Measurements from ENCODE around the gene HSPB2.
"Not testable (repeated sequence)": the region's sequence is repeated elsewhere in the genome, so short reads cannot be mapped to it uniquely, and the experiment has no call there.

The HSPB2 gene

DNA sequence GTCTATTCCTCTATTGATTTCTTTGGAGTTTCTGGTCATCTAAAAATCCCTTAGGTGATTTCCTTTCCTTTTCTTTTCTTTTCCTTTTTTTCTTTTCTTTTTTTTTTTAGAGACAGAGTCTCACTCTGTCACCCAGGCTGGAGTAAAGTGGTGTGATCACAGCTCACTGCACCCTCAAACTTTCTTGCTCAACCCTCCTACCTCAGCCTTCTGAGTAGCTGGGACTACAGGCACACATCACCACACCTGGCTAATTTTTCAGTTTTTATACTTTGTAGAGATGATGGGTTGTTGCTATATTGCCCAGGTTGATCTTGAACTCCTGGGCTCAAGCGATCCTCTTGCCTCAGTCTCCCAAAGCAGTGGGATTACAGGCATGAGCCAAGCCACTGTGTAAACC is 4.2 kb downstream of the HSPB2 start:
- DNase-seq: no peak

DNA sequence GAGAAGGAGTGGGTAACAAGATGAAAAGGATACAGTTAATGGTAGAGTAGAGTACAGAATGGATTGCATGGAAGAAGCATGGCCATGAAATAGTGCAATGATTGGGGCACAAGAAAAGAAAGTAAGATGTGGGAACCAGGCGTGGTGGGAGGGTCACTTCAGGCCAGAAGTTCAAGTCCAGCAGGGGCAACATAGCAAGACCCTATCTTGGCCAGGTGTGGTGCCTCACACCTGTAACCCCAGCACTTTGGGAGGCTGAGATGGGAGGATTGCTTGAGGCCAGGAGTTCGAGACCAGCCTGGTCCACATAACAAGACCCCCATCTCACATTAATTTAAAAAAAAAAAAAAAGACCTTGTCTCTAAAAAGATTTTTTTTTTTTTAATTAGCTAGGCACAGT is 4.8 kb downstream of the HSPB2 start:
- DNase-seq: no peak

DNA sequence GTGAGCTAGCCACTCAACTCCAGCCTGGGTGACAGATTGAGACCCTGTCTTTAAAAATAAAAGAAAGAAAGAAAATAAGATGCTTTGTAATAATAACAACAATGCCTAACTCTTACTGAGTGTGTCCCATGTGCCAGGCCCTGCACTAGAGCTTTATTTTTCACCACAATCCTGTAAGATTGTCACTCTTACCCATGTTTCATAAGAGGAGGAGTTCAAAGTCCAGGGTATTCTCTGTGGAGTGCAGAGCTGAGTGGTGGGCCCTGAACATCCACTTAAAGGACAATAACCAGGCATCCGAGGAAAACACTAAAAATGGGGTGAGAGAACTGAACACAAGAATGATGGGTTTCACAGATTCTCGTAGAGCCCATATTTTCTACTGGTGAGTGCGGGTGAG is 5.3 kb downstream of the HSPB2 start:
- no peak for DNase-seq

DNA sequence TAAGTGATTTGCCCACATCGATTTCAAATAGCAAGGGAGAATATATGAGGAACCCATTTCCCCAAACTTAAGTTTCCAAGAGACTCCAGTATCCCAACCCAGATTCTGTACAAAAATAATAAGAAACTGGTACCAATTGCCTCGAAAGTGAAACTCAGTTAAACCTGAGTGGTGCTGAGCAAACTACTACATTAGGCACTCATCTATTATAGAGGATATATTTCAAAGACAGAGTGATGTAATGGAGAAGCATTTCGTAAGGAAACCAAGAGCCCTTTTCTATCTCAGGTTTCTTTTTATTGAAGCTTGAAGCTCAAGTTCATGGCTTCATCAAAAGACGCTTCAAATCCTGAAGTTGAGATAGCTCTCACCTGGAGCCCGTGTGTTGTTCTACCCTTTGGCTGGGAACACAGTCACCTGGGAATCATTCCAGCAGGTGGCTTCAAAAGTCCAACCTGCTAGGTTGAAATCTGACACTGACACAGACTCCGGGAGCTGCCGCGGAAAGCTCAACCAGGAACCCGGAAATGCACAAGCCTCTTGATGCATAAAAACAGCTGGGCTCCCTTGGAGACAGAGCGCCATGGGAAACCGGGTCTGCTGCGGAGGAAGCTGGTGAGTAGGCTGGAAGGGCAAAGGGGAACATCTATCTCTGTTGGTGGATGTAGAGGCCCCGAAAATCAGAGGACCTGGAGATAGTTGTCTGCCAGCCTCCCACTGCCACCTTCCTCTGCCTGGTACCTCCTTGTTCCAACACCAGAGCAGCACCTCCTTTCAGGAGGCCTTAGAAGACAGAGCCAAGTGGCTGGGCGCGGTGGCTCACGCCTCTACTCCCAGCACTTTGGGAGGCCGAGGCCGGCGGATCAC is 6.1 kb downstream of the HSPB2 start, which contains the start of gene C11orf52:
Gene C11orf52 (plus strand): TSS at position 524 of the 867 bp plus-strand sequence. CDS start 60 bp downstream, at position 584.
- DNase-seq: no peak

DNA sequence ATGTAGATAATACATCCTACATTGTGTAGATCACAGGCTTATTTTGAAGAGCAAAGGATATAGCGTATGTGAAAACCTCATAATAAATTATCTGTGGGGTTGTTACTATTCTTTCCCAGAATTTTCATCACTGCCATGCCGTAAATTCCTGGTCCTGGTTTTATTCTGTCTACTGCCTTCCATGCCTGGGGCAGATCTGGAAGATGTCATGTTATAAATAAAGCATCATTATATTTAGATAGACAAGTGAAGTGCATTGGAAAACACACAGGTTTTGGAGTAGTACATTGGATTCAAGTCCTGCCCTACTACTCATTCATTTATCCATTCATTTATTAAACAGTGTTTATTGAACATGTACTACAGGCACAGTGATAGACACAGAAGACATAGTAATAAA is 8.4 kb downstream of the HSPB2 start:
- no peak for DNase-seq

DNA sequence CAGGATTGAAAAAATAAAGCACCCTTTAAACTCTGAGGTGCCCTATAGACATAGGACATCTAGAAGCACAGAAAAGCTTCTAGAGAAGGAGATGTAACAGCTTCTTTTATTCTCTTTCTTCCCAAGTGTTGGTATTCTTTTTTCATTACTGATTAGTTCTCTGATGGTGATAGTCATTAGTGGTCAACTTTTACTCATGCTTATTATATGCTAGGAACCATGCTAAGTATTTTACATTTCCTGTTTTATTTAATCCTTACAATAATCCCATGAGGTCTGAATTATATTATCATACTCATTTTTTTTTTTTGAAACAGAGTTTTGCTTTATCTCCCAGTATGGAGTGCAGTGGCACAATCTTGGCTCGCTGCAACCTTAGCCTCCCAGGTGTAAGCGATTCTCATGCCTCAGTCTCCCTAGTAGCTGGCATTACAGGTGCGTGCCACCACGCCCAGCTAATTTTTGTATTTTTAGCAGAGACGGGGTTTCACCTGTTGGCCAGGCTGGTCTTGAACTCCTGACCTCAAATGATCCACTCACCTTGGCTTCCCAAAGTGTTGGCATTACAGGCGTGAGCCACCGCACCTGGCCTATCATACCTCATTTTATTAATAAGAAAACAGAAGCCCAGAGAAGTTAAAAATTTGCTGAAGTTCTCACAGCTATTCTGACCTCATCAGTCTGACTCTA is 9.2 kb downstream of the HSPB2 start:
- no peak for DNase-seq

DNA sequence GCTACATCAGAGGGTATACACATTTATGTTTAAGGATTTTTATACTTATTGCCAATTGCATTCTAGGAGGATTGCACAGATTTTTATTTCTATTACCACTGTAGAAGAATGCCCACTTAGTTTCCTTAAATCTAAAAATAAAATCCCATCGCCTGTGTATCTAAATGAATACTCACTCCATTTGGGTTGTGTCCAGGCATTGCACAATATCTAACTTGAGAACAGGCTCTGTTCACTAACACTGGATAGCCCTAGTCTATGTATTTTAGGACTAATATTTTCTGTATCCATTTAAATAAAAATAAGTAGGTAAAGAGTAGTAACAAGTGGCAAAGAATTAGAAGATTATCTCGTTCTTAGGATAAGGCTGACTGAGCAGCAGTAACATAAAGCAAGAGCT is 10.3 kb downstream of the HSPB2 start:
- no peak for DNase-seq

DNA sequence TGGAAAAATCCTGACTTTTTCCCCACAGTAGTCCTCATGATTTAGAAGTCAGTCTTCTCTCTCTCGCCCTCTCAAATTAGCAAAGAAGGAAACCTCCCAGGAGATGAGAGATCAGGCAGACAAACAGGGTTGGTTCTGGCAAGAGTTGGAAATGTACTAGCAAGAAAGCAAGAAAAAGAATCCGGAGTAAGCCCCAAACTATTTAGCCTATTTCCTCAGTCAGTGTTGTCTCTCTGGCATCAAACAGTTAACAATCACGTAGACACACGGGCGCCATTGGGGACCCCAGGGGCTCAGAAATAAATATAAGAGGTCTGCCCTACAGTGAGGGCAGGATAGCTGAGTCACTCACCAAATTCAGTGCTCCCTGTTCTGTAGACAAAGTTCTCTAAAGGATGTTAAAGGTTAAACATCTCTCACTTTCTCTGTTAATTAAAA is 10.8 kb downstream of the HSPB2 start:
- DNase-seq: no peak

DNA sequence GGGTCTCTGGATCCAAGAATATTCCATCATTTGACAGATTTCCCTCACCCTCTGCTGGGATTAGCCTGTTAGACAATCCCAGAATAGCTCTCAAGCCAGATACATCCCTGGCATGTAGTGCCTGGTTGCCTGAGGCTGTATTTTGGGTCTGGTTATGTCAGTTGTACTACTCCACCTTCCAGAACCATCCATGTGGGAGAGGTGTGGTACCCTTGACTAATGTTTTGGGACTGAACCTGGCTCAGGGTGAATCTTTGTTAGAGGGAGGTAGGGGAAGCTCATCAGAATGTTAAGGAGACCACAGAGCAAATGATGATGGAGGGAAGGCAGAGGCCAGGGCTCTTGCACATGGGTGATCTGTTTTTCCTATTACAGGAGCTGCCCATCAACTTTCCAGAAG is 11.4 kb downstream of the HSPB2 start:
- no peak for DNase-seq

DNA sequence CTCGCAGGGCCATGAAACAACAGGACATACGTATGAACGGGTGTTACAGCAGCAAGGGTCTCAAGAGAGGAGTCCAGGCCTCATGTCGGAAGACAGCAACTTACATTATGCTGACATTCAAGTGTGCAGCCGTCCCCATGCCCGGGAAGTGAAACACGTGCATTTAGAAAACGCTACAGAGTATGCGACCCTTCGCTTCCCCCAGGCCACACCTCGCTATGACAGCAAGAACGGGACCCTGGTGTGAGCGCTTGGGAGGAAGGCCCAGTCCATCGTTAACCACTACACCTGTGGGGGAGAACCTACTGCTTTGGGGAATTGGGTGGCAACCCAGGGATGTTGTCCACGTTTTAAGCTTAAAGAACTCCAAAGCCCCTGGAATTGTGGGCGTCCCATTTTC is 13.4 kb downstream of the HSPB2 start:
- DNase-seq: no peak

DNA sequence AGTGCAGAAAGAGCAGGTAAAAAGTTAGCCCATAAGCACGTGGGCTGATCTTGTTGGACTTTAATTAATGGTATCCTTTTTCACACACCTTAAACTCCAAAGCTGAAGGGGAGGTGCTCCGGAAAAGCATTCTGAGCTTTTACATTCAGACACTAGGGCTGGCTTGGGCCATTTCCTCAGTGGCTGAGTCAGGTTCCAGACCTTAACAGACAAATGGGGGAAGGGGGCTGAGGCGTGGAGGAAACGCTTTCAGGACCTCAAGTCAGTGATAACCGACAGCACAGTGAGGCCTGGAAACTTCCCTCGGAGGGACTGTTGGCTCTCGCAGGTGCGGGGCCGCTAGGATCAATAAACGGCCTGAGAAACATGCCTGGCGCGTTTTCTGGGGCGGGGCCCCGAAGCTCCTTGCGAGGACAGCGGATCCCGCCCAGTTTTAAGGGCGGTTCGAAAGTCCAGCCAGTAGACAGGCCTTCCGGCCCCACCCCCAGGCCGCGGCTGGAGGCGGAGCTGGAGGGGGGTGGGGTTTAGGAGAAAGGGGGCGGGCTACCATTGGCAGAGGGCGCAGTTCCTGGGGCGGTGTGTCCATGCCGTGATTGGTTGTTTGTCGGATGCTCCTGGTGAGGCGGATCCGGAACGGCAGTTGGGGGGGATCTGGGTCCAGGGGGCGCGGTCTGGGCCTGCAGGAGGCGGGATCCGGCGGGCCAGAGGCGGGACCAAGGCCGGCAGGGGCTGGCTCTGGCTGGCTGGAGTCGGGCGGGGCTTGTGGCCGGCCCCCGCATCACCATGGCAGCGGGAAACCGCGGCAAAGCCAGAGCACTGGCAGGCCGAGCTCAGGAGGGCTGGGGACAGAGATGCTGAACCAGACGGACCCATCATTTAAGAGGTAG is 14.2 kb downstream of the HSPB2 start:
- DNase-seq: peak; percentile 97 to 99

DNA sequence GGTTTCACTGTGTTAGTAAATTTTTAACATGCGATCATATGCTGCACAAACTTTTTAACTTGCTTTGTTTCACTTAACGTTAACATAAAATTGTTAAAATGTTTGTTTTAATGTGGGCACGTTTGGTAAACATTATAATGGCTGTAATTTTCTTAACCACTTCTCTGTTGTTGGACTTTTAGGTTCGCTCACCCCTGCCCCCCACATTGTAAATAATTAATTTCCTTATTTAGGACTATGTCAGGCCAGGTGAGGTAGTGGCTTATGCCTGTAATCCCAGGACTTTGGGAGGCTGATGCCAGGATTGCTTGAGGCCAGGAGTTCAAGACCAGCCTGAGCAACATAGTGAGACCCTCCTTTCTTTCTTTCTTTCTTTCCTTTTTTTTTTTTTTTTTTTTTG is 17.9 kb downstream of the HSPB2 start:
- no peak for DNase-seq

DNA sequence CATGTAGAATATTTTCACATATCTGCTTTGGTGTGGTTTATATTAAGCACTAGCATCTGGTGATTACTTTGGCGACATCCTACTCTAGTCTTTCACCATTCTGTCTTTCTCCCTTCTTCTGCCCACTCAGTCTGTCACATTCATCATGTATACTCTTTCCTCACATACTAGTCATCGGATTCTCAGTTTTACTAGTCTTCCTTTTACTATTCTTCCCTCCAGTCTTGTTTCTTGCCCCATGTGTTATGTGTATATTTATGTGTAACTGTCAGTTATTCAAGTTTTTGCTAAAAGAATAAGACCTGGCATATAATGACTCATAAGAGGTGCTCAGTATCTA is 20.0 kb downstream of the HSPB2 start:
- DNase-seq: no peak

DNA sequence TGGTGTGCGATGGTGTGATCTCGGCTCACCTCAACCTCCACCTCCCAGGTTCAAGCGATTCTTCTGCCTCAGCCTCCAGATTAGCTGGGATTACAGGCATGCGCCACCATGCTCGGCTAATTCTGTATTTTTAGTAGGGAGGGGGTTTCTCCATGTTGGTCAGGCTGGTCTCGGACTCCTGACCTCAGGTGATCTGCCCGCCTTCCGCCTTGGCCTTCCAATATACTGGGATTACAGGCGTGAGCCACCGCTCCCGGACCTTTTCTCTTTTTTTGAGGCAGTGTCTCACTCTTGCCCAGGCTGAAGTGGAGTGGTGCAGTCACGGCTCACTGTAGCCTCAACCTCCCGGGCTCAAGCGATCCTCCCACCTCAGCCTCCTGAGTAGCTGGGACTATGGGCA is 20.6 kb downstream of the HSPB2 start:
- DNase-seq: not testable (repeated sequence)

DNA sequence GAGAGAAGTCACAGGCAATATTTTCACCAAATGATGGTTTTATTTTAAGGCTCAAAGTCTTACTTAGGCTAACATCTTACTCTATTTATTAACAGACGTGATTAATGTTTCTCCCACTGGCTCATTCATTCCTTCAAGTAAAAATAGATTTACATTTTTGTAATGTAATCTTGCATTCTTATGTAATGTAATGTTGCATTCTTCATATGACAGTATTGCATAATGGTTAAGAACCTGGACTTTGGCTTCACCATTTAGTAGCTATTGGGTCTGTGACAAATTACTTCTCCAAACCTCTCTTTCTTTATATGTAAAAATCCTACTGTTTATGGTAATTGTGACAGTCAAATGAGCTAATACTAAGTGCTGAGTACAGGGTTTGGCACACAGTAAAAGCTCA is 21.3 kb downstream of the HSPB2 start:
- DNase-seq: no peak

DNA sequence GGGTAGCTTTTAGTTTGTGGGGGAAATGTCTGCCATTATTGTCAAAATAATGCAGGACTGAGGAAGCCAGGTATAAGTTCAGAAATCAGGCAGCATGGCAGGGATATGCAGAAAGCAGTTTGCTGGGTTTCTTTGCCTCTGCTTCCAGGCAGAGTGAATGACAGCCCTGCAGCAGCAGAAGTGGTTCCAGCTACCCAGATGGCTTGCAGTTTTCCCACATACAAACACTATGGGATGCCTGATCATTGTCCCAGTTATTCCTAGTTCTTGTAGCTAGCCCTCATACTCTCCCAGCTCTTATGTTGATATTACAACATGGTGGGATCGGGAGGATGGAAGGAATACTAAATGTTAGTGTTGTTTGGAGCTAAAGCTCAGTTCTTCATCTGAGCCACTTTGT is 21.8 kb downstream of the HSPB2 start:
- no peak for DNase-seq

DNA sequence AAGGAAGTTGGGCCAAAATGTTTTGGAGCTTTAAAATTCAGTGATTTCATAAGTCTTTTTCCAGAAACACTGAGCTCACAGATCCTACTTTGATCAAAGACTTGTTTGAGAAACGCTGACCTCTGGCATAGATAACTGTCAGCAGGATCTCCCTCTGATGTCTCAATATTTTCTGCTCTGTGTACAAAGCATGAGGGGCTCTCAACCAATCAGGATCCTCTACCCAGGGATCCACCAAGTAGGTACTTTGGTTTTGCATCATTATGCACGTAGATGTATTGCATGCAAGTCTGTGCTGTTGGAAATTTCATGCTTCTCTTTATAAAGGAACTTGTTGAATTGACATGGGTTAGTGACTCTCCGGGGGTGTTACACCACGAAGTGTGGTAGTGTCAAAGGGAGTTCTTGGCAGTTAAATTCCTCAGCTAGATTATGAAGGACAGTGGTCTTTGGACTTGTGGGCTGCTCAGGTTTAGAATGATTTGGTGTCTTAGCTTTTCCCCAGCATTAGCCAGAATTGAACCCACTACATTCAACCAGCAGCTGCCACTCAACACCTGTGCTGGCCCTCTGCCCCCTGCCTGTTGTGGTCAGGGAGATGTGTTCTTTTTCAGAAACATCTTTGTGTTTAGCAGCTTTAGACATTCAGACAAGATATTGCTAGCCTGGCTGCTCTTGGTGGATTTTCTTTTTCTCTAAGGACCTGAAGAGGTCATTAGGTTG is 22.9 kb downstream of the HSPB2 start:
- DNase-seq: no peak

DNA sequence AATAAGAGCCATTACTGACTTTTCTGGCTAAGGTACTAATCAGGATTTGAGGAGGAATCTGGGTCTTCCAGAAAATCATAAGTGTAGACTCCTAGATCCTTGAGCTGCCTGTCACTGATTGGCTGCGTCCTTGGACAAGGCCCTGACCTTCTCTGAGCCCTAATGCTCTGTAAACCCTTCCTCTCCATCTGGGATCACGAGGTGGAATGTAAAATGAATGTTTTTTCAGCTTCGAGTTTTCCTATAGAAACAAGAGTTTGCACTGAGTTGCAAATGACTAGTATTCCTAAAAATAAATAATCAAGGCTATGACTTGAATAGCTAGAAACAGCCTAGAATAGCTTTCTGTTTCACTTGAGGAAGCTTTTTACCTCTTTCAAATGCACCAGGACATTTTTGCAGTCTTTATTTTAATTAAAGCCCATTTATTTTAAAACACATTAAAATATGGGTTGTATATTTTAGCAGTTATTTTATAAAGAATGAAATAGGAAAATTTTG is 23.6 kb downstream of the HSPB2 start:
- no peak for DNase-seq

DNA sequence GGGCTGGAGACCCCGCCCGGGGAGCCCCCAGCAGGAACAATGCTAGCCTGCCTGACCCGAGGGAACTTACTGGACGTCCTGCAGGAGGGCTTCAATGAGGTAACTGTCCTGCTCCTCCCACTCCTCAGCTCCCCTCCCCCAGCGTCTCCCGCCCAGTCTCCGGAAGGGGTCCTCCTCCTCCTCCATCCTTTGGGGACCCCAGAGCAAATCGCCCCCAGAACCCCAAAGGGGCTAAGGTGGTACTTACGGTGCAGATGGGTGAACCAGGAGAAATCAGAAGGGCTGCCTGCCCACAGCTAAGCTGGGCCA is 24.9 kb downstream of the HSPB2 start:
- no peak for DNase-seq

DNA sequence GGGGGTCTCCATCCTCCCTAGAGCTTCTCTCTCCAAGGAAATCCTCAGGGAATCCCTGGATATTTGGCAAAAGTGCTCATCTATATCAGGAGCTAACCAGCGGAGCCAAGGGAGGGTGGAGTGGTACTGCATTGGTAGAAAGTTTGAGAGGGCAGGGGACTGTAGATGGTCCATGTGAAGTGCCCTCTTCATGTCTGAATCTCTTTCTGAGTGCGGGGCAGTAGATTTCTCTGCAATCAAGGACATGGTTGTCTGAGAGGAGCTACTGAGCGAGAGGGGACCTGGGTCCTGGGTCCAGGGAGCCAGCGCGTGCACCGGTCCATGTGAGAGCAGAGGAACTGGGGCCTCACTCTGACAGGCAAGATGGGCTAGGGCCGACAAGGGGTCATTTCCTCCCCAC is 25.3 kb downstream of the HSPB2 start:
- DNase-seq: no peak

DNA sequence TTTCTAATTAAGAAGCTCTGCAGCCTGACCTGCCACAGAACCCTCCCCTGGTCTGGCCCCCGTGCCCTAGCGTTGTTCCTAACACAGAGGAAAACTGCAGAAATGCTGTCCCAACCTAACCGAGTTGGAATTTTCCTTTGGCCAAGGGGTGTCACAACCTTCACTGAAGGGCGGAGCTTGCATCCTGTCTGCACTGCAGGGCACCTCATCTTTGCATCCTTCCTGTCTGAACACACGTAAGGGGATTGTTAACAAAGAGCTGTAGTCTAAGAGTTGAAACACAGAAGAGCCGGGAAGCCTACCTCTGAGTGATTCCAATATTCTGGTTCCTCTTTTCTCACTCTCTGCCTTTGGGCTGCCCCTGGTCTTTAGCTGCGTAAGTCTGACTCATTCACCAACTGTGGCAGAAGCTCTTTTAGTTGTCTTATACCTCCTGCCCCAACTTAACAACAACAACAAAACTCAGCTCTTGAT is 26.2 kb downstream of the HSPB2 start:
- DNase-seq: peak; percentile 31 to 40

DNA sequence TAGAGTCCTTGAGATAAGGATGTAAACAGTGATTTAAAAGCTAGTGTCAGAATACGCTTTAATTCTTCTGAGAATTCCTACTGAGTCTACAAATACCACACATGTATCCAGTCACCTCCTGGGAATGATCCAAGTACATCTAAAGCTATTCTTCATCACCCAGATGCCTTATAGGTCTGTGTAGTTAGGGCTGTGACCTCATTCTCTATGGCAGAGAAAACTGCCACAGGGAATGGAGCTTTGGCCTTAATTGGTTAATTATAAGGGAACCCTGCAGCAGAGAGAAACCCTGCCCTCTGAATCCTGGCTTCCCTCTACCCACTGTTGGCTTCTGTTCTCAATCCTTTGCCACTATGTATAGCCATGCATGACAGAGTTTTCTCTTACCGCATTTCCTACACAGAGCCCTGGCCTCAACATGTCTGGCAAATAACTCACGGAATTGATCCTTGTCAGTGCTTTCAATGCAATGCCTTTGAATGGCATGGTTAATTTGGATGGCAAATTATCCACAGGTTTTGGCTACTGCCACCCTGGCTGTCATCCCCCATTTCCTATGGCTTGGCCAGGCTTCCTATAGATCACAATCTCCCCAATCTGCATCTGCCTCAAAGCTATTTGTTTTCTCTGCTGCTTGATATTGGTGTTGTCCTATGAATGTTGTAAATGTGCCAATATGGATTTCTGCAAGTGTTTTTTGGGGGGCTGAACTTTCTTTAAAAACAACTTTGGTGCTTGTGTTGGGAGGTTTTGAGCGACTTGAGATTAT is 27.5 kb downstream of the HSPB2 start:
- no peak for DNase-seq
